IMR-90 (cell line): ENCODE data around the gene TPH1. TPM values are rescaled to one million over a fixed set of nuclear protein-coding genes. Genes with fewer than 3 reads are reported as not detected.

Source experiments
- ATAC-seq: fragments of 200-7000 bp; cut with Tn5 transposase; 2 replicates; pipeline ENCODE4 v1.9.1; 2020; ENCODE audit warnings: low read depth, mild to moderate bottlenecking, moderate library complexity
- BruUV-seq: library from RNA; stranded (reverse); fragments of 400-500 nt; replicated peaks from 2 replicates; lab custom pipeline; 2021; lab: Mats Ljungman, UMichigan
- CTCF ChIA-PET: fragments of 300-600 bp; formaldehyde crosslinking; extraction: SDS; loops from one replicate; lab custom pipeline; 2021; ENCODE audit warnings: antibody characterized with exemption; lab: Yijun Ruan, JAX
- POLR2A ChIA-PET: fragments of 300-600 bp; sonication (Branson Sonifier 250); formaldehyde crosslinking; loops from one replicate; lab custom pipeline; 2022; ENCODE audit warnings: antibody characterized with exemption; ENCODE audit not compliant: unreplicated experiment; lab: Charles Lee
- DNase-seq: peaks from one replicate; pipeline ENCODE4 v3.0.0; 2013
- H2AFZ ChIP-seq: replicated peaks from 2 replicates; pipeline ENCODE3; 2013; ENCODE audit warnings: low read length, mild to moderate bottlenecking; ENCODE audit not compliant: poor library complexity
- H2AK5ac ChIP-seq: 2 replicates; pipeline ENCODE4 v1.6.1; 2013; ENCODE audit warnings: low read depth, low read length, inconsistent platforms
- H2AK9ac ChIP-seq: replicated peaks from 2 replicates; pipeline ENCODE3; 2013; ENCODE audit warnings: mild to moderate bottlenecking, low read depth, low read length, moderate library complexity; ENCODE audit not compliant: poor library complexity
- H2BK120ac ChIP-seq: 2 replicates; pipeline ENCODE4 v1.6.1; 2013; ENCODE audit warnings: low read depth, low read length, inconsistent platforms
- H2BK15ac ChIP-seq: 3 replicates; pipeline ENCODE4 v1.6.1; 2013; ENCODE audit warnings: low read depth, low read length, inconsistent platforms
- H2BK20ac ChIP-seq: 2 replicates; pipeline ENCODE4 v1.6.1; 2013; ENCODE audit warnings: low read depth, mild to moderate bottlenecking, inconsistent platforms, low read length, moderate library complexity
- H2BK5ac ChIP-seq: 2 replicates; pipeline ENCODE4 v1.6.1; 2013; ENCODE audit warnings: mild to moderate bottlenecking, low read depth, low read length, inconsistent platforms; ENCODE audit not compliant: poor library complexity, severe bottlenecking
- H3K14ac ChIP-seq: replicated peaks from 2 replicates; pipeline ENCODE4 v1.6.1; 2013; ENCODE audit warnings: low read depth, low read length, inconsistent platforms
- H3K18ac ChIP-seq: 2 replicates; pipeline ENCODE4 v1.6.1; 2013; ENCODE audit warnings: low read depth, low read length, control low read depth
- H3K23ac ChIP-seq: 2 replicates; pipeline ENCODE4 v1.6.1; 2013; ENCODE audit warnings: low read depth, low read length, inconsistent platforms
- H3K27ac ChIP-seq: 2 replicates; pipeline ENCODE4 v1.5.1; 2013; ENCODE audit warnings: mild to moderate bottlenecking, control low read depth, low read length; ENCODE audit not compliant: insufficient read depth
- H3K27me3 ChIP-seq: 2 replicates; pipeline ENCODE4 v1.6.1; 2013; ENCODE audit warnings: low read length; ENCODE audit not compliant: control insufficient read depth, insufficient read depth
- H3K36me3 ChIP-seq: 2 replicates; pipeline ENCODE4 v1.6.1; 2013; ENCODE audit warnings: low read length, mixed read lengths; ENCODE audit not compliant: control insufficient read depth, insufficient read depth
- H3K4ac ChIP-seq: 2 replicates; pipeline ENCODE4 v1.6.1; 2013; ENCODE audit warnings: low read depth, low read length, inconsistent platforms
- H3K4me1 ChIP-seq: 2 replicates; pipeline ENCODE4 v1.6.1; 2013; ENCODE audit warnings: low read length, mixed read lengths; ENCODE audit not compliant: control insufficient read depth, insufficient read depth
- H3K4me2 ChIP-seq: 2 replicates; pipeline ENCODE4 v1.6.1; 2013; ENCODE audit warnings: low read depth, mild to moderate bottlenecking, control low read depth, low read length, moderate library complexity
- H3K4me3 ChIP-seq: 2 replicates; pipeline ENCODE4 v1.5.1; 2013; ENCODE audit warnings: low read depth, mild to moderate bottlenecking, control low read depth, low read length, moderate library complexity; ENCODE audit not compliant: insufficient read depth
- H3K56ac ChIP-seq: 2 replicates; pipeline ENCODE4 v1.6.1; 2013; ENCODE audit warnings: low read length, inconsistent platforms; ENCODE audit not compliant: insufficient read depth; ENCODE audit errors: extremely low read depth
- H3K79me1 ChIP-seq, 2 experiments: 2 replicates each; pipeline ENCODE4 v1.6.1; 2013; ENCODE audit warnings: low read length in 2 of 2, inconsistent platforms in 1 of 2, low read depth in 1 of 2
- H3K9ac ChIP-seq: 2 replicates; pipeline ENCODE4 v1.6.1; 2013; ENCODE audit warnings: low read depth, low read length, control low read depth
- H3K9me1 ChIP-seq: 2 replicates; pipeline ENCODE4 v1.6.1; 2013; ENCODE audit warnings: low read length, inconsistent platforms; ENCODE audit not compliant: insufficient read depth
- H3K9me3 ChIP-seq: 2 replicates; pipeline ENCODE4 v1.6.1; 2013; ENCODE audit warnings: low read length; ENCODE audit not compliant: control insufficient read depth, insufficient read depth
- H4K20me1 ChIP-seq: 2 replicates; pipeline ENCODE4 v1.6.1; 2013; ENCODE audit warnings: low read length, inconsistent platforms; ENCODE audit not compliant: insufficient read depth
- H4K5ac ChIP-seq: 2 replicates; pipeline ENCODE4 v1.6.1; 2013; ENCODE audit warnings: mild to moderate bottlenecking, low read depth, low read length, control low read depth
- H4K8ac ChIP-seq, 2 experiments: 2 replicates each; pipeline ENCODE4 v1.6.1; 2013; ENCODE audit warnings: low read depth in 2 of 2, low read length in 2 of 2, control low read depth in 1 of 2, inconsistent platforms in 1 of 2
- H4K91ac ChIP-seq: 2 replicates; pipeline ENCODE4 v1.6.1; 2013; ENCODE audit warnings: low read depth, low read length, inconsistent platforms; ENCODE audit not compliant: insufficient read depth
- BHLHE40 ChIP-seq: fragments of 150-350 bp; IDR thresholded peaks from 2 replicates; pipeline ENCODE4 v1.6.1; 2016; ENCODE audit warnings: mild to moderate bottlenecking, low read depth, low read length
- CTCF ChIP-seq: conservative IDR thresholded peaks from 2 replicates; pipeline ENCODE4 v1.5.1; 2012; ENCODE audit warnings: mild to moderate bottlenecking, low read depth, low read length, improper control_type of control experiment
- RAD21 ChIP-seq: IDR thresholded peaks from 2 replicates; pipeline ENCODE4 v1.6.1; 2012; ENCODE audit warnings: low read length, improper control_type of control experiment
- RCOR1 ChIP-seq: IDR thresholded peaks from 2 replicates; pipeline ENCODE4 v1.6.1; 2012; ENCODE audit warnings: mild to moderate bottlenecking, low read length, improper control_type of control experiment; ENCODE audit not compliant: insufficient replicate concordance
- SMC3 ChIP-seq: fragments of 150-350 bp; IDR thresholded peaks from 2 replicates; pipeline ENCODE4 v1.6.1; 2016; ENCODE audit warnings: low read depth, mild to moderate bottlenecking, antibody characterized with exemption, low read length, moderate library complexity
- USF2 ChIP-seq: fragments of 150-350 bp; IDR thresholded peaks from 2 replicates; pipeline ENCODE4 v1.6.1; 2017; ENCODE audit warnings: mild to moderate bottlenecking, antibody characterized with exemption, low read length, low read depth
- dilution Hi-C: fragments of 300-500 bp; cut with HindIII; formaldehyde crosslinking; loops from one replicate; pipeline ENCODE4 v1.14.3; 2018; ENCODE audit warnings: low sequenced_read_pairs; ENCODE audit not compliant: unreplicated experiment
- in situ Hi-C: fragments of 300-500 bp; cut with MboI; formaldehyde crosslinking; loops from 3 replicates; pipeline ENCODE4 v1.14.3; 2019; ENCODE audit warnings: low sequenced_read_pairs, inconsistent platforms, mixed read lengths
- intact Hi-C: fragments of 100-400 bp; cut with micrococcal nuclease; formaldehyde crosslinking; loops from 2 replicates; pipeline ENCODE4 v1.10.0; 2022
- polyA plus RNA-seq, 3 experiments: library from polyadenylated mRNA; depleted of rRNA; stranded (reverse); fragments of >200 nt; gene quantifications; 2 replicates each; pipeline ENCODE4 v1.2.3, GENCODE V29; 2012; ENCODE audit warnings: low replicate concordance in 1 of 3
- total RNA-seq: library from RNA; depleted of rRNA; stranded (reverse); fragments of >200 nt; gene quantifications from 2 replicates; pipeline ENCODE4 v1.2.3, GENCODE V29; 2012

The TPH1 gene
- total and polyA plus RNA-seq, 2 of the 4 experiments (the other 2 are of a cell fraction): under 0.01 to 0.07 TPM

DNA sequence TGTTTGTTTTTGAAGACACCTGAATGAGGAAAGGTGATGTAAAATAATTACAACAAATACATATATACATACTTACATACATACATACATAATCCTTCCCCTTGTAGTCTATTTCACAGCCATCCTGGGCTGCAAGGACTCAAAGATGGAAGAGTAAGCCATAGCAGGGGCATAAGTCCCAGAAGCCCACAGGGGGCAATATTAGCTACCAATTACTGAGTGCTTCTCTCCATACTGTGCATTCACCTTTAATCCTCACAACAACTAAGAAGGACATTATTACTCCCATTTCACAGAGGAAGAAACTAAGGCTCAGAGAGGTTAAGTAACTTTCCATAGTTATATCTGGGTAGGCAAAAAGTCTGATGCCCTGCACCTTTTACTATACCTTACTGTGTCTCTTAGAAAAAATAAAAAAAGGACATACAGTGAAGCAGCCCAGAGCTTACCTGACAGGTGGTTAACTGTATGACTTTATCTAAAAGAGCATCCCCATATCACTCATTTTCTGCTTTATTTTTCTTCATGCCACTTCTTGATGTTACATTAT is 35.9 kb downstream of the TPH1 start:
- Histone ChIP-seq H4K5ac (no peak overlapping the region), H2BK15ac (no peak overlapping the region), H3K9me3 (no peaks in the 10 kb centered on the region), H2AK9ac (no peak overlapping the region), H3K4me2 (no peak overlapping the region), H3K9me1 (0 out of 2 replicates have a peak, but pooled peaks cover 6% of the 10 kb centered on the region), H3K27ac (no peak overlapping the region), H4K91ac (no peak overlapping the region), H2BK5ac (no peak overlapping the region), H2AFZ (no peak overlapping the region), H4K8ac (no peak overlapping the region), H2BK20ac (no peak overlapping the region), H4K20me1 (no peaks in the 10 kb centered on the region), H3K18ac (no peak overlapping the region), H3K56ac (no peak overlapping the region), H3K4me1 (peaks cover 4% of the 10 kb centered on the region), H2AK5ac (no peak overlapping the region), H3K79me1 (peaks cover 5 to 11% of the 10 kb centered on the region in 2 experiments; a peak in 3 of 4 replicates), H3K14ac (no peak overlapping the region), H2BK120ac (no peak overlapping the region), H3K4me3 (no peak overlapping the region), H3K23ac (no peak overlapping the region), H3K9ac (no peak overlapping the region), H3K36me3 (peaks cover under 1% of the 10 kb centered on the region; the same call in 1 of the 2 replicates), H3K27me3 (no peaks in the 10 kb centered on the region), H3K4ac (no peak overlapping the region)
- in situ Hi-C loops: no loop called here
- no peak for TF ChIP-seq RAD21
- TF ChIP-seq RCOR1: no peak
- TF ChIP-seq USF2: no peak
- no peak for TF ChIP-seq BHLHE40
- no peak for TF ChIP-seq SMC3
- 0 out of 2 replicates have a peak, but pooled peaks have one; percentile 2 for TF ChIP-seq CTCF
- intact Hi-C loops: loop anchor here (5.0 kb wide), 1 partner anchor 97 kb away; the partner anchor contains the start of gene SAAL1
- ChIA-PET CTCF (no interaction called here), POLR2A (no interaction called here)
- no peak for DNase-seq
- dilution Hi-C loops: no loop called here
- BruUV-seq: no TSS peak
- no peak for ATAC-seq
